NK-92 treated with Interleukin-12 subunit alpha and Interleukin-12 subunit beta, amount 100 ng/mL, for 24 hours (cell line): ENCODE data around the gene KIAA1671.

Experiments used
- DNase-seq: peaks from one replicate; lab custom pipeline; 2025; lab: John Stamatoyannopoulos, UW

The KIAA1671 gene

DNA sequence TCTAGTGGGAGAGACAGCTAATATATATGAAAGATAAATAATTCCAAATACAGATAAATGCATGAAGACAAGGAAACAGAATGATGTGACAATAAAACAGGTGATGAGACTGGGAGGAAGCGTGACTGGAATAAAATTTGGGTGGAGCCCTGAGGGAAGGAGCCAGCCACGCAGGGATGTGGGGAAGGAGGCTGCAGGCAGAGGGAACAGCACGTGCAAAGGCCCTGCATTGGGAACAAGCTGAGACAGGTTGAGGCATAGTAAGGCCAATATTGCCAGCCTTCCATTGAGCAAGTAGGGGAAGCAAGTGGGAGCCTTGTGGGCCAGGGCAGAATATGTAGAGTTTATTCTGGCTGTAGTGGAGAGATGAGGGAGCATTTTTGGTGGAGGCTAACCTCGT is 139.6 kb downstream of the KIAA1671 start:
- no peak for DNase-seq

DNA sequence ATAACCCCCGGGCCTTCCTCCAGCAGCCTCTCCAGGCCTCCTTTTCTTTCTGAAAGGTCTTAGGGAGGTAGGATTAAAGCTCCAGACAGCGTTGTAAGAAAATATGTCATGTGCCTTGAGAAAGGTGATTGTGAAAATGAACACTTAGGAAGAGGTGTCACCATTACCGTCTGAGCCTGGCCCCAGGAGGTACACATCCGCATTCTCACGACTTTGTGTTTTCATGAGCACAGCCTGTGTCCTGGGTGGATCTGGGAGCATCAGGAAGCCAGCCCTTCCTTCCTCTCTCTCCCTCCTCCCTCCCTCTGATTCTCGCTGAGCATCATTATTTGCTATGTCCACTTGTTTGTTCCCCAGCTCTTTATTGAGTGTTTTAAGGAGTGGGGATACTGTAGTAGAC is 142.1 kb downstream of the KIAA1671 start:
- no peak for DNase-seq

DNA sequence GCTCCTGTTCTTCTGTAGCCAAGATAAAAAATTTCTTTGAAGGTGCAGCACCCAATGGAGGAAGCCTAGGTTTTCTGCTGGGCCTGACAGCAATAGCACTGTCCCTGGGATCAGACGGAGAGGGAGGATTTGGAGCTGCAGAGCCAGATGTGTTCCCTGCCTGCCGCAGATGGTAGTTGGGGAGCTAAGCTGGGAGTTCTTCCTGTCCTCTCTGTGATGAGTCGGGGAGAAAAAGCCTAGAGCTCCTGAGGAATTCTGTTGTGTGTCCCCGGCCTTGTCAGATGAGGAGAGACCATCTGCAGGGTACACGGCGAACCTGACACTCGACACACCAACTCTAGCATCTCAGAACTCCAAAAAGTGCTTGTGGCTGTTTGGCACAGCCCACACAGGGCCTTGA is 143.4 kb downstream of the KIAA1671 start:
- no peak for DNase-seq

DNA sequence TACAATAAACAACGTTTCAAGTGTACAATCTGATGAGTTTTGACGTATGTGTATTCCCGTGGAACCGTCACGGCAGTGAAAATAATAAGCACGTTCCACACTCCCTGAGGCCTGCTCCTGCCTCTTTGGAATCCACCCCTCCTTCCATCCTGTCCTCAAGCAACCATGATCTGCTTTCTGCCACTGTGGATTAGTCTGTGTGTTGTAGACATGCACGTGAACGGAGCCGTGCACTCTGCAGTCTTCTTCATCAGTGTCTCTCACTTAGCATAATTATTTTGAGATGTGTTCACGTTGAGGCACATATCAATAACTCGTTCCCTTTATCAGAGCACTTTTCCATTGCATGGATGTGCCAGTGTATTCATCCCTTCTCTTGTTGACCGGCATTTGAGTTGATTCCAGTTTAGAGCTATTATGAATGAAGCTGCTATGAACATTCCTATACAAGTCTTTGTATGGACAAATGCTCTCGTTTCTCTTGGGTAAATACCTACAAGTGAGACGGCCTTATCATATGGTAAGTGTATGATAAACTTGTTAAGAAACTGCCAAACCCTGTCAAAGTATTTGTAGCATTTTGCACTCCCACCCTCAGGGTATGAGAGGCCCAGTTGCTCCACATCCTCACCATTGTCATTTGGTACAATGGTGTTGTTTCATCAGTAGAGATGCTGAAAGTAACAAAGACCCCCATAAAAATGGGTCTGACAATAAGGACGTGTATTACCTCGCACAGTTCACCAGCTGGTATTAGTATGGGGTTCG is 144.3 kb downstream of the KIAA1671 start:
- DNase-seq, result no peak

DNA sequence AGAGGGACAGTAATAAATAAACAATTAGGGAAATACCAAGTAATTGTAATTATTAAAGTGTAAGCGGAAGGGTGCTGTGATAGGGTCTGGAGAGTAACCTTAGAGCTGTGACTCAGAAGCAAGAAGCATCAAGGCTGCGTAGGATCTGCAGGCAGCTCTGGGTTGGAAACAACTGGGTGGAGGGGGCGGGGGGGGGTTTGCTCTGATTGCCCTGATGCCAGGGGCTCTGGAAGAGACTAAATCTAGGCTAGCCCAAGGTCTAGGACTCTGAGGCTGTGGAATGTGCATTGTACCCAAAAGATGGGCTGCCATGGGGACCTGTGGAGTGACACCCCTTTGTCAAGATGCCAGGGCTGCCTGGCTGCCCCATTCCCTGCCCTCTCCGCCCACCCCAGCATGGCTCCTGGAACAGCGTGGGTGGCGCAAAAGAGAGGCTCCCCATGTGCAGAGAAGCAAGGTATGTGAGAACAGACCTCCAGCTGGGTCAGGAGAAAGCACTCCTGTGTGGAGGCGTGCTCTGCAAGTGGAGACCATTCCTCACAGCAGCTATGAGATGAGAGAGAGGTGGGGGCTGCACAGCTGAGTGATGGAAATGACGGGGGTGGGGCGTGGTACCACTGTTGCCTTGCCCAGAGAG is 146.0 kb downstream of the KIAA1671 start:
- DNase-seq, result no peak

DNA sequence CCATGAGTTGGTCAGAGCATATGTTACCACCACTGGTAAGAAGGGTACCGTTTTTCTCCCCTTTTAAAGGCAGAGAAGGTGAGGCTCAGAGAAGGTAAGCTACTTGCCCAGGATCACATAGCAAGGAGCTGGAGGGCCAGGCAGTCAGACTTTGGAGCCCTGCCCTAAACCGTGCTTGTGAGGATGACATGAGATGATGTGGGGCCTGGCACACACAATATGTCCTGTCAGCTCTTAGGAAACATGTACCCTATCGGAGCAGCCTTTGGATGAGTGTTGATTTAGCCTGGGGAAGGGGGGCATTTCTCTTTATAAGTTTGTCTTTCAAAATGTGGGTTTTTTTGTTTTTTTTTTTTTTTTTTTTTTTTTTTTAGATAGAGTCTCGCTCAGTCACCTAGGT is 146.7 kb downstream of the KIAA1671 start:
- no peak for DNase-seq

DNA sequence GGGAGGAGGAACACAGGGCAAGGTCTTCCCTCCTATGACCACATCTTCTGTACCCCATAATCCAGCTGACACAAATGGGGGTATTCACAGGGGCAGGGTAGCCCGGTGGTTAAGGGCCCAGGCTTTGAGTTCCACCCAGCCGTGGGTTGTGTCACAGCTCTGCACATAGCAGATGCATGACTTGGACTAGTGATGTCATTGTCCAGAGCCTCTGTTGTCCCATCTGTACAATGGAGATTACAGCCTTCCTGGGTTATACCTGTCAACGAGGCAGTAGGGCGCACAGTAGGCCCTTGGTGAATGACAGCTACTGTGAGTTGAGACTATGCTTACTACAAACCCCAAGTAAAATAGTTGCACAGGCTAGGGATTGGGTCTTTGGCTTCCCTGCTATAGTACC is 147.9 kb downstream of the KIAA1671 start:
- no peak for DNase-seq

DNA sequence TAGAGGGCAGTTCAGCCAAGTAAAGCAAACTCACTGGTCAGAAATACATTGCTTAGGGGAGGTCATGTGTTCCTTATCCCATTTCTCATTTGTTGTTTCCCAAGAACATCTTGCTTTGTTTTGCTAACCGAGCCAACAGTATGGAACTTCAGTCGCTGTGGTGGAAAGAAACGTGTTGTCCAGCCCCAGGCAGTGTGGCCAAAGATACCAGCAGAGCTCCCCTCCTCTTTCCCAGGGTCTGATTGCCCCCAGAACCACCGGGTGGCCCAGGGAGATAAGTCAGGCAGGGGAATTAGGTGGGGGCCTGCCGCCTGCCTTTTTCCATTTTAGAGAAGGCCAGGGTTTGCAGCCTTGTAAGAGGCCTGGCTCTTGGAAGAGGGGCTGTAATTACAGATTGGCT is 148.4 kb downstream of the KIAA1671 start:
- DNase-seq, result no peak

DNA sequence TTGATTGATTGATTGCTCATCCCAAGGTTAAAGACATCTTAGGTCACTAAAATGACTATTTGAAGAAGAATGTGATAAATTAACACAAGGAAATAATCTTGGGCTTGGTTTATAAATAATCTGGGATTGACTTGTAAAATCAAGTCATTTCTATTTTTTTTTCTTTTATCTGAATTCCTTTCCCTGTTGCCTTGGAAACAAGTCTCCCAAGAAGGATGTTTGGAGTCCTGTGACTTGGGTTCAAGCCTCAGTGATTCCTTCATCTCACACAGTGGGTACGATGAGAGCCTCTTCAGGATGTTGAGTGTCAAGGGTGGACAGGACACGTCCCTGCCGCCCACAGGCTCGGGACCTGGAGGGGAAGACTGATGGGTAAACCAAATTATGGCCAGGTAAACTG is 149.0 kb downstream of the KIAA1671 start:
- DNase-seq, result no peak

DNA sequence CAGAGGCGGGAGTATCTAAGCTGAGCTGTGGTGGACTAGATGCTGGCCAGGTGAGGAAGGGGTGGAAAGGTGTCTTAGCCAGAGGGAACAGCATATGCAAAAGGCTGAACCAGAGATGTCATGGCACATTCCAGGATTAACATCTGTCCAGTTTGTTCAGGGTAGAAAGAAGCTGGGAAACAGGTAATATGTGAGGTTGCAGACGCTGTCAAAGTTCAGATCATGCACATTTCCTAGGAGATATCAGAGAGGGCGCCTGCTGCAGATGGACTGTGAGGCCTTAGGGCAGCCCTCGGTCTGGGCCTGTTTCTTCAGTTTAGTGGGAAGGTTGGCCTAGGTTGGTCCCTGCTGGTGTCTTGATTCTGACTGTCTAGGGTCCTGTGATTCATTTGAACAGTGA is 149.5 kb downstream of the KIAA1671 start:
- no peak for DNase-seq

DNA sequence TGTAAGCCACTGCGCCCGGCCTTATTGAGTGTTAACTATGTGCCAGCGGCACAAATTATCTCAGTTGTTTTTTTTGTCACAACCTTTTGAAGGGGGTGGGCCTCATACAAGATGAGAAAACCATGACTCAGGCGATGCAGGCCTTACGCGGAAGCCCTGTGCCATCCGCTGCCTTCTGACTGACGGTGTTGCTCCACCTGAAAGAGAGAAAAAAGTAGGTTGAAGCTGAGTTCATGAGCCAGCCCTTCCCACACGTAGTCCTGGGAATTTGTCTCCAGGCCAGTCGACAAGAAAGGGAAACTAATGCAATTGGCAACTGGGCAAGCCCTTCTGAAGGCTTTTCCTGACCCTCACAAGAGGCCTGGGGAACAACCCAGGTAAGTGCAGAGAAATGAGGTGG is 150.2 kb downstream of the KIAA1671 start:
- DNase-seq, result no peak

DNA sequence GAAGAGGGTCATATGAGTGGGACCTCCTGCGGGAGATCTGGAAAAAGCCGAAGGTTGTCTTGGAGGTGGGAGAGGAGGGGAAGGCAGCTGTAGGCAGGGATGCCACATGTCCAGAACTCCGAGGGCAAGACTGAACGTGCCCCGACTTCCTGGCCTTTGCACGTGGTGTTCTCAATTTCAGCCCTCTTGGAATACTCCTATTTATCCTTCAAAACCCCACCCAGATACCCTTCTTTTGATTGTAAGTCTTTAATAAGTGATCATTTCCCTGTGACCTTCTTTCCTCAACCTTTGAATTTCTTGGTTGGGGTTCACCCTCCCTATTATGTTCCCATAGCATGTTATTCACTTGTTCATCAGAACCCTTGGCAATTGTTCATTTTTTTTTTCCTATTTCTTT is 151.9 kb downstream of the KIAA1671 start:
- no peak for DNase-seq

DNA sequence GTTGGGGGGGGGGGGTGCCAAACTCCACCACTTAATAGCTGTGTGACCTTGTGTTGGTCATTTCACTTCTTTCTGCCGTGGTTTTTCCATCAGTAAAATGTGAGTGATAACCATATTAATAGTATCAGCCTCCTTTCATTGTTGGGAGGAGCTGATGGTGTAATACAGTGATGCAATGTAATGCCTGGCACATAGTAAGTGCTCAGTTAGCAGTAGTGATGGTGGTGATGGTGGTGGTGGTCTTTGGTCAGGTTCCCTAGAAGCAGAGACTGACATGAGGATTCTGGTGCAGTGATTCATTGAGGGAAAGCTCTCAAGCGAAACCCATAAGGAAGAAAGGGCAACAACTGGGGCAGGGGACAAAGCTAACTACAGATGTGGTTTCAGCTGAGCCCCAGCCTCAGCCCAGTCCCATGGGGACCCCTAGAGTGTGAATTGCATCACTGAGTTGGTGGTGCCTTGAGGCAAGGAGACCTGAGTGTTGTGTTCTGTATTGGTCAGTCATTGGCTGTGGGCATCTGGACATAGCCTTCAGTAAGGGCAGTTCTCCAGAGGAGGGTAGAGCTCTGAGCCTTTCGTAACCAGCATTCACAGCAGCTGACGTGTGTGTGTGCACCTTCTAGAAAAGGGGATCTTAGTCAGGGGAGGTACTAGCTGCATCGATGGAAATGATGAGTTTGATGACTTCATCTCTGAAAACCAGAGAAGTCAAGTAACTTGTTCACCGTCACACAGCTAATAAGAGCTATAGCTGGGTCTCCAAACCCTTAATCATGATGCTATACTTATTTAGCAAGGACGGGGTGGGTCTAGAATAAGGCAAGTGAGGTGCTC is 153.5 kb downstream of the KIAA1671 start:
- DNase-seq, result no peak

DNA sequence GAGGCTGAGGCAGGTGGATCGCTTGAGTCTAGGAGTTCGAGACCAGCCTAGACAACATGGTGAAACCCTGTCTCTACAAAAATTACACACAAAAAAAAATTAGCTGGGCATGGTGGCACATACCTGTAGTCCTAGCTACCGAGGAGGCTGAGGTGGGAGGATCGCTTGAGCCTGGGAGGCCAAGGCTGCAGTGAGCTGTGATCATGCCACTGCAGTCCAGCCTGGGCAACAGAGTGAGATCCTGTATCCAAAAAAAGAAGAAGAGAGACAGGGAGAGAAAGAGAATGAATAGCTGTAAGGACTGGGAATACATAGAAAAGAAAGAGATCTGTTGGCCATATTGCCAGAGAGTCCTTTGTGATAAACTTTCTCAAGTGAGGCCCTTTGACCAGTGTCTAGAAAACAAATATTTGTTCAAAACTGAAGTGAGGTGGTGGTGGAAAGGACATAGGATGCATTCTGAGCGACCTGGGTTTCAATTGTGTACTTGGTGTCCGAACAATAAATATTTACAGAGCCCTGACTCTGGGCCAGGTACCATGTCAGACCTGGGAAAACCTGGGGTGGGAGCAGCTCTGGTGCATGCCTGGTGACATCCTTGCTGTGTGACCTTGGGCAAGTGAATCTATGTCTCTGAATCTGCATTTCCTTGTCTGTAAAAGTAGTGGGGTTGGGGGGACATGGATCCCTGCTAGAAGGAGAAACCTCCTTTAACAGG is 157.5 kb downstream of the KIAA1671 start:
- no peak for DNase-seq

DNA sequence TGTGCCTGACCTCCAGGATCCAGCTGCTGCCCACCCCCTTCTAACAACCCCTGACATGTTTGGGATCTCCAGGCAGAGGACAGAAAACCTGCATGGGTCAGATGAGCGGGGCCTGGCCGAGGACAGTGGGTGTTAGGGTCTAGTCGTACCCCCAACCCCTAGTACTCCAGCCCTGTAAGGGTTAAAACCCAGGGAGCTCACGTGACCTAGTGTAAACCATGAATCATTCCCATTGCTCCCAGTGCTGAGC is 158.0 kb downstream of the KIAA1671 start:
- DNase-seq, result no peak

DNA sequence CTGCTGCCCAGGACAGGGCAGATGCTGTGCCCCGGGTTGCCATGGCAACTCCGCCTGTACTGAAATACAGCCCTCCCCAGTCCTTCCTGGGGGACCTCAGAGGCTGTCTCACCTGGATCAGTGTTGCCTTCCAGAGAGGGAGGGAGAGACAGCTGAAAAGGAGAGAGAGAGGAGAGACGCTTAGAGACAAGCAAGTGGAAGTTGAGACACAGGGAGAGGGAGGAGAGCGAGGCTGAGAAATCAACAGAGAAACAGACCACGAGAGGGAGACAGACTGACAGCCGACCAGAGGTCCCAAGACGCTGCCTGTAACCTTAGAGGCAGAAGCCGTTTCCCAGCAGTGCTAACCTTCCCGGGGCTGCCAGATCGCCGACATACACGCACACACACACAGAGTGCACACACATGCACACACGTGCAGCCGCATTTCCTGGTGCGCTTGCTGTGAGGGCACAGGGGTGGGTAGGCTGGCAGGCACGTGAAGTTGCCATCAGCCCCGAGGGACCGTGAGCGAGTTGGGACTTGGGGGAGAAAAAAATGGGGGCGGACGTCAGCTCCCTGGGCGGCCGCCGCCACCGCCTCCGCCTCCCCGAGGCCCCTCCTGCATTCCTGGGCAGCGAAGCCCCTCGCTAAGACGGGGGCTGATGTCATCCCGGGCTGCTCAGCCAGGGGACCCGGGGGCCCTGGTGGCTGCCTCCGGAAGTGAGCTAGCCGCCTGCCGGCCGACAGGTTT is 158.5 kb downstream of the KIAA1671 start:
- DNase-seq, result no peak

DNA sequence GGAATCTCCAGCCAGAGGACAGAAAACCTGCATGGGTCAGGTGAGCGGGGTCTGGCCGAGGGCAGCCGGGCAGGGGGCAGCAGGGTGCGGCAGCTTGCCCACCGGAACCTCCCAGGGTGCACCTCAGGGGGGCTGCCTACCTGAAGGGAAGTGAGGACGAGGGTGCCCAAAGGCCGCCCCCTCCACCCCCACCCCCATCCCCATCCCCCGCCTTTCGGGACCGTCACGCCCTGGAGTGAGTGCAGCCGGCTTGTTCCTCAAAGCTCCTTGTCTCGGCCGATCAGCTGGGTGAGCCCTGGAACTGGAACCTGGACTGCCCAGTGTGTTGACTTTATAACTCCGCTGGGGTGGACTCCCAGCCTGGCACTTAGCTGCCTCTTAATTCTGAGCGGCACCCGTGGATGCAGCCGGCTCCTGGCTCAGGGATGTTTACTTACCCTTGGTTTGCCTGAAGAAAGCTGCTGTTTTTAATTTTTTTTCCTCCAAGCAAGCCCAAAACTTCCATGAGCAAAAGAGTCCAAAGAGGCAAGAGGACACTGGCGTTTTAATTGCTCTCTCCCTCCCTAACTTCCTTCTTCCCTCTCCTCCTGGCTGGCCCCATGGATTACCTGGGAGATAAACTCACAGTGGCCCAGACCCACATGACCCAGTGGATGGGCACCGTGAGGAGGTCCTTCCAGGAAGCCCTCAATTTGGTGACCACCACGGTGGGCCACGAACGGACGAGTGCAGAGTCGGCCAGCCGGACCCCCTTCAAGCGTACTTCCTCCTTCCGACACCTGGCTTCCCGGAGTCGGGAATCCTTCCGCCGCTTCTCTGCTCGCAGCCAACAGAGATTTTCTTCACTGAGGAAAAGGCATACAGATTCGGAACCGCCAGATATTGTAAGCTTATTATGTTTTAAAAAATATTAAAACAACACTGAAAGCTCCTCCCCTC is 159.3 kb downstream of the KIAA1671 start:
- no peak for DNase-seq

DNA sequence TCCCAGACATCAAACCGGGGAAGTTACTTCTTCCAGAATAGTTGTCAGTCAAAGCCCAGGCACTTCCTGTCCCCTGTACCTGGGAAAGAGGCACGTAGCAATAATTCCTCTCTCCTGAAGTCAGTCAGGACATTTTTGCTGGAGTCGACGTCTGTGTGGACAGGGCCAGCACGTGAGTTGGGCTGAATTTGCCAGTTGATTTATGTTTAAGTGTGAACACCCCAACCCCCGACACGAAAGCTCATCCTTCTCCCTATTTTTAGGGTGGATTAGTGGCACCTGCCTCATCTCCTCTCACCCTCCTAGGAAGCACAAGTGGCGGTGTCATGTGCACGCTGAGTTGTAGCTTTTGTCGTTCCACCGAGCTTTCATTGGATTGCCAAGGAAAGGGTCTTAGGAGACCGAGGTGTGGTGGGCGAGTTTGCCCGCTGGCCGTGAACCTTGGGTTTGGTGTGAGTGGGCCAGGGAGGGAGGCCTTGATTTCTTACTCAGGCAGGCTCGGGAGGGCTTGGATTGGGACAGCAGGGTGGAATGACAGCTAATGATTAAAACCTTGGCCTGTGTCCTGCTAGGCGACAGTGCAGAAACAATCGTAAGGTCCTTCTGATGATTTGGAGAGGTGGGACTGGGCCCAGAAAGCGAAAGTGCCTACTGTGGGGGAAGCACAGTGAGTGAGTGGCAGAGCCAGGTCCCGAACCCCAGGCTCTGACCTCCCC is 160.2 kb downstream of the KIAA1671 start:
- DNase-seq, result no peak

DNA sequence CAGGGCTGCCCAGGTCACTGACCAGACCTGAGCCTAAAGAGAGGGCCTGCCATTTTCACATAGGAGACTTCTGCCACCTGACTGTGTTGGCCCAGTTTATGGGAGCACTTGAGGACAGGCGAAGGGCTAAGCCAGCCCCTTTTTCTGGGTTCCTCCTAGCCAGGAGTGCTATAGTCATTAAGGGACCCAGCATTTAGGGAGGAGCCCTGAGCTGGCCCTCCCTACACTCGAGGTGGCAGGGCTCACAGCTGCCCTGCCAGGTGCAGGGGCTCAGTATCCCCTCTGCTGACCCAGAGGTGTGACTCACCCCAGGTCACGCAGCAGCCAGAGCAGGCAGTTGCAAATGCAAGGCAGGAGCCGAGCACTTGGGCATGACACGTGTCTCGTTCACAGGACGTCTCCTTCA is 160.8 kb downstream of the KIAA1671 start:
- no peak for DNase-seq
